Neuronal stem cell (in vitro differentiated cells): ENCODE results near the gene MYH14.

Experiments used
- DNase-seq: peaks from one replicate; pipeline ENCODE4 v3.0.0-alpha.2; 2013; ENCODE audit warnings: low spot score
- H2AFZ ChIP-seq: one replicate; pipeline ENCODE4 v1.6.1; 2013; ENCODE audit warnings: mild to moderate bottlenecking, low read length, inconsistent platforms
- H2AK5ac ChIP-seq: 2 replicates; pipeline ENCODE4 v1.6.1; 2013; ENCODE audit warnings: low read depth, mild to moderate bottlenecking, inconsistent platforms, low read length, moderate library complexity, mixed read lengths
- H2BK120ac ChIP-seq: 2 replicates; pipeline ENCODE4 v1.6.1; 2013; ENCODE audit warnings: low read depth, mild to moderate bottlenecking, inconsistent platforms, low read length, moderate library complexity, mixed read lengths
- H2BK12ac ChIP-seq: one replicate; pipeline ENCODE4 v1.6.1; 2013; ENCODE audit warnings: low read length, inconsistent platforms
- H2BK15ac ChIP-seq: 2 replicates; pipeline ENCODE4 v1.6.1; 2013; ENCODE audit warnings: mild to moderate bottlenecking, low read length, inconsistent platforms, mixed read lengths
- H2BK5ac ChIP-seq: one replicate; pipeline ENCODE4 v1.6.1; 2013; ENCODE audit warnings: inconsistent platforms, mild to moderate bottlenecking, low read length, moderate library complexity
- H3K14ac ChIP-seq: one replicate; pipeline ENCODE4 v1.6.1; 2013; ENCODE audit warnings: low read length, inconsistent platforms
- H3K18ac ChIP-seq: 2 replicates; pipeline ENCODE4 v1.6.1; 2013; ENCODE audit warnings: low read length, inconsistent platforms
- H3K23ac ChIP-seq: 2 replicates; pipeline ENCODE4 v1.6.1; 2013; ENCODE audit warnings: low read depth, mild to moderate bottlenecking, mixed read lengths, low read length, inconsistent platforms; ENCODE audit not compliant: poor library complexity
- H3K27ac ChIP-seq: replicated peaks from 3 replicates; pipeline ENCODE4 v1.5.1; 2013; ENCODE audit warnings: low read length, inconsistent platforms
- H3K27me3 ChIP-seq, 3 experiments: 2 replicates each; pipeline ENCODE4 v1.6.1; 2013; ENCODE audit warnings: low read length in 3 of 3, mild to moderate bottlenecking in 2 of 3, inconsistent platforms in 1 of 3, low read depth in 1 of 3, mixed read lengths in 1 of 3, moderate library complexity in 1 of 3; ENCODE audit not compliant: control insufficient read depth in 3 of 3, insufficient read depth in 3 of 3
- H3K36me3 ChIP-seq, 2 donors: replicated peaks in 1 of 2; 2 replicates each; pipeline ENCODE4 v1.6.1; 2013; ENCODE audit warnings: low read length in 2 of 2; ENCODE audit not compliant: control insufficient read depth in 2 of 2, insufficient read depth in 2 of 2
- H3K4ac ChIP-seq: 2 replicates; pipeline ENCODE4 v1.6.1; 2013; ENCODE audit warnings: inconsistent platforms, mild to moderate bottlenecking, low read length, moderate library complexity
- H3K4me1 ChIP-seq, 2 donors: 1 replicate in 1 of 2; 2 replicates in 1 of 2; pipeline ENCODE4 v1.6.1; 2013; ENCODE audit warnings: low read length in 2 of 2, low read depth in 1 of 2; ENCODE audit not compliant: control insufficient read depth in 2 of 2, insufficient read depth in 1 of 2
- H3K4me2 ChIP-seq: one replicate; pipeline ENCODE4 v1.6.1; 2013; ENCODE audit warnings: mild to moderate bottlenecking, low read length, inconsistent platforms; ENCODE audit not compliant: insufficient read depth, poor library complexity, severe bottlenecking
- H3K4me3 ChIP-seq, 2 donors: 2 replicates each; pipeline ENCODE4 v1.5.1; 2013; ENCODE audit warnings: low read length in 2 of 2, mild to moderate bottlenecking in 2 of 2, inconsistent platforms in 1 of 2, moderate library complexity in 1 of 2
- H3K79me1 ChIP-seq: one replicate; pipeline ENCODE4 v1.6.1; 2013; ENCODE audit warnings: low read depth, mild to moderate bottlenecking, inconsistent platforms, low read length, moderate library complexity
- H3K9ac ChIP-seq: one replicate; pipeline ENCODE4 v1.6.1; 2013; ENCODE audit warnings: mild to moderate bottlenecking, low read depth, low read length, inconsistent platforms; ENCODE audit not compliant: poor library complexity
- H3K9me3 ChIP-seq, 2 donors: replicated peaks in 1 of 2; 2 replicates each; pipeline versions ENCODE3 to v1.6.1; 2013; ENCODE audit warnings: low read length in 2 of 2, mild to moderate bottlenecking in 2 of 2, inconsistent platforms in 1 of 2, low read depth in 1 of 2, mixed read lengths in 1 of 2, moderate library complexity in 1 of 2; ENCODE audit not compliant: control insufficient read depth in 2 of 2, insufficient read depth in 1 of 2
- H4K8ac ChIP-seq: one replicate; pipeline ENCODE4 v1.6.1; 2013; ENCODE audit warnings: low read depth, mild to moderate bottlenecking, inconsistent platforms, low read length, moderate library complexity
- H4K91ac ChIP-seq: one replicate; pipeline ENCODE4 v1.6.1; 2013; ENCODE audit warnings: low read length, low read depth, mild to moderate bottlenecking, inconsistent platforms; ENCODE audit not compliant: poor library complexity
- WGBS, 2 donors: extraction: QIAGEN DNeasy Blood & Tissue Kit; methylation state at CpG; one replicate each; pipeline ENCODE4 v1.1.7; 2013; ENCODE audit warnings: missing lambda C conversion rate in 2 of 2, mixed read lengths in 1 of 2; ENCODE audit not compliant: insufficient read length in 2 of 2, insufficient replicate concordance in 1 of 2; ENCODE audit errors: extremely low coverage in 2 of 2; 5-methylcytosine and 5-hydroxymethylcytosine counted together

Gene MYH14

GRCh38 chr19:50202962-50203280 lies 501 bp upstream of the MYH14 start:
- no peak overlapping the region for H2BK5ac ChIP-seq
- H3K36me3 ChIP-seq = no peaks in the 10 kb centered on the region
- H3K23ac ChIP-seq = no peak overlapping the region
- peaks cover 0 to 17% of the 10 kb centered on the region in 2 donors for H3K4me1 ChIP-seq
- H2BK12ac ChIP-seq = no peak overlapping the region
- peak overlapping the region; percentile 38 for H3K4me2 ChIP-seq
- DNase-seq = no peak
- peaks cover 0 to 5% (median 0%) of the 10 kb centered on the region in 3 experiments for H3K27me3 ChIP-seq
- no CpG with 5 or more reads among the region's 18 CpGs for WGBS, 2 donors
- H3K9me3 ChIP-seq = no peaks in the 10 kb centered on the region
- no peak overlapping the region for H3K4ac ChIP-seq
- H3K14ac ChIP-seq = no peak overlapping the region
- H4K91ac ChIP-seq = no peak overlapping the region
- peak overlapping the region in 1 of 2 donors; percentile 57 for H3K4me3 ChIP-seq
- H3K9ac ChIP-seq = no peak overlapping the region
- H4K8ac ChIP-seq = no peak overlapping the region
- no peak overlapping the region for H2AFZ ChIP-seq
- no peak overlapping the region for H3K27ac ChIP-seq
- no peak overlapping the region for H2BK120ac ChIP-seq
- peaks cover 3% of the 10 kb centered on the region for H3K79me1 ChIP-seq
- H3K18ac ChIP-seq = no peak overlapping the region
- H2AK5ac ChIP-seq = no peak overlapping the region
- H2BK15ac ChIP-seq = no peak overlapping the region

DNA sequence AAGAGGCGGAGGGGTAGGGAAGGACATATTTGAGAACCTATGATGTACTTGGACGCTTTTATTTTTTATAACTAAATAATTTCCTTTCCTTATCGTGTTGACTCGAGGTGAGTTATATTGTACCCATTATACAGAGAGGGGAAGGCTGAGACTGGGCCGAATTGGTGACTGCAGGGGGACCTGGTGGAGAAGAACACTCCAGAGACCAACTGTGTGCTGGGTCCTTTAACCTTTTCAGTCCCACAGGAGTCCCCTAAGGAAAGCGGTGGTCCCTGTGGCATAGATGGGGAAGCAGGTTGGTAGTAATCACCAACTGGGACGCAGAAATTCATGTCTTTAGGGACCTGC lies 633 bp downstream of the MYH14 start:
- H3K27ac ChIP-seq = no peak overlapping the region
- no peak overlapping the region for H3K23ac ChIP-seq
- H3K36me3 ChIP-seq = no peaks in the 10 kb centered on the region
- no peak overlapping the region for H4K8ac ChIP-seq
- H3K27me3 ChIP-seq = peaks cover 0 to 5% (median 0%) of the 10 kb centered on the region in 3 experiments
- no peaks in the 10 kb centered on the region for H3K9me3 ChIP-seq
- H3K4me2 ChIP-seq = peak overlapping the region; percentile 78
- H3K4me3 ChIP-seq = peak overlapping the region in 1 of 2 donors; percentile 84
- H3K14ac ChIP-seq = no peak overlapping the region
- no peak overlapping the region for H3K4ac ChIP-seq
- H2AFZ ChIP-seq = no peak overlapping the region
- H2BK5ac ChIP-seq = no peak overlapping the region
- H2BK15ac ChIP-seq = no peak overlapping the region
- no peak overlapping the region for H2BK120ac ChIP-seq
- H3K9ac ChIP-seq = peak overlapping the region; percentile 83
- H3K18ac ChIP-seq = no peak overlapping the region
- no peak overlapping the region for H4K91ac ChIP-seq
- H2AK5ac ChIP-seq = no peak overlapping the region
- H3K79me1 ChIP-seq = peaks cover 4% of the 10 kb centered on the region
- no CpG with 5 or more reads among the region's 7 CpGs for WGBS, 2 donors
- peaks cover 0 to 16% of the 10 kb centered on the region in 2 donors for H3K4me1 ChIP-seq
- no peak for DNase-seq
- no peak overlapping the region for H2BK12ac ChIP-seq

DNA sequence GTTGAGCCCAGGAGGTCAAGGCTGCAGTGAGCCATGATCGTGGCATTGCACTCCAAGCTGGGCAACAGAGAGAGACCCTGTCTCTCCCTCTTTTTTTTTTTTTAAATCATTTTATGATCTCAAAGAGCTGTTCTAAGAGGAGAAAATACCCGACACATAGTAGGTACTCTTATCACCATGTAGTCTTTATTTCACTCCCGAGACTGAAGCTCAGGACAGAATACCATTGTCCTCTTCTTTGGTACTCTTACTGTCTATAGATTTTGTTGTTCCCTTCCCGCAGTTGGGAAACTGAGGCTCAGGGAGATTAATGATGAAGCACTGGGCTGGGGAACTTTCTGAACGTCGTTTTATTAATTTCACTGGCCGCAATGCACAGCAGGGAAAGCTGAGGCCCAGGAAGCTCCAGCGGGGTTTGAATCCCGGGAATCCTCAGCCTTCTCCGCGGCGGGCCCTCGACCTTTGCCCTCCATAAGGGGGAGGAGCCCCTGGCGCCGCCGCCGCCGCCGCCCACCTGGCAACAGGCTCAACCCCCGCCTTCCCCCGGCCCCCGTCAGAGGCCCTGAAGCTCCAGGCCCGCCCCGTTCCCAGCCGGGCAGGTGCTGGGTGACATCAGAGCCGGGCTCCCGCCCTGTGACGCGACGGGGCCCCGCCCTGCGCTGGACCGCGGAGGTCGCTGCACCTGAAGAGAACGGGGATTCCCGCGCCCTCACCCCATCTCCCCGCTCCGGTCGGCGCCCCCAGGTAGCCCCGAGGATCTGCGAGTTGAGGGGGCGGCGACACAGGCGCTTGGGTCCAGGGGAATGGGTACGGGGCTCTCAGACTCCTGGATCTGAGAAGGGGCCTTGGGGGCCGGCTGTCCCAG lies 1.6 kb downstream of the MYH14 start:
- DNase-seq = peak; percentile 72
- Histone ChIP-seq H3K27ac (no peak overlapping the region), H4K8ac (no peak overlapping the region), H2BK12ac (no peak overlapping the region), H3K36me3 (no peaks in the 10 kb centered on the region), H3K4me1 (peaks cover 0 to 11% of the 10 kb centered on the region in 2 donors), H2BK15ac (peak overlapping the region; percentile 99), H3K23ac (no peak overlapping the region), H3K79me1 (peaks cover 4% of the 10 kb centered on the region), H2BK5ac (peak overlapping the region; percentile 84), H3K27me3 (peaks cover 0 to 5% (median 0%) of the 10 kb centered on the region in 3 experiments), H3K9me3 (no peaks in the 10 kb centered on the region), H3K9ac (no peak overlapping the region), H2AK5ac (peak overlapping the region; percentile 64), H4K91ac (no peak overlapping the region), H2BK120ac (no peak overlapping the region), H3K4me2 (peak overlapping the region; percentile 77), H3K18ac (peak overlapping the region; percentile 93), H3K4ac (no peak overlapping the region), H3K14ac (no peak overlapping the region), H3K4me3 (peak overlapping the region in 1 of 2 donors; percentile 71), H2AFZ (no peak overlapping the region)
- no CpG with 5 or more reads among the region's 49 CpGs for WGBS, 2 donors

- Histone ChIP-seq H4K91ac (no peak overlapping the region), H2BK15ac (peak overlapping the region; percentile 99), H3K23ac (no peak overlapping the region), H3K36me3 (peaks cover 0 to 2% of the 10 kb centered on the region in 2 donors), H3K4ac (peak overlapping the region; percentile 5), H3K9me3 (no peaks in the 10 kb centered on the region), H3K79me1 (peaks cover 4% of the 10 kb centered on the region), H3K14ac (no peak overlapping the region), H3K27me3 (peaks cover 0 to 5% (median 0%) of the 10 kb centered on the region in 3 experiments), H2BK5ac (peak overlapping the region; percentile 84), H3K18ac (peak overlapping the region; percentile 93), H3K4me2 (peak overlapping the region; percentile 77), H2AK5ac (peak overlapping the region; percentile 64), H3K4me3 (peak overlapping the region in 1 of 2 donors; percentile 71), H3K27ac (no peak overlapping the region), H2AFZ (no peak overlapping the region), H3K4me1 (peaks cover 0 to 11% of the 10 kb centered on the region in 2 donors), H3K9ac (no peak overlapping the region), H4K8ac (no peak overlapping the region), H2BK12ac (peak overlapping the region; percentile 84), H2BK120ac (no peak overlapping the region)
- no CpG with 5 or more reads among the region's 12 CpGs for WGBS, 2 donors
- no peak for DNase-seq
These were observed 2.3 kb downstream of the MYH14 start for GRCh38 chr19:50205681-50206138.
